Kidney epithelial cell (primary cell): Measurements from ENCODE around the gene ANKH. TPM values are rescaled to one million over a fixed set of nuclear protein-coding genes. Genes with fewer than 3 reads are reported as not detected.

ENCODE experiments used
- DNase-seq: peaks from one replicate; pipeline ENCODE4 v3.0.0-alpha.2; 2010; ENCODE audit warnings: low read depth
- H3K27me3 ChIP-seq: 2 replicates; pipeline ENCODE4 v1.6.0; 2011; ENCODE audit warnings: low read length; ENCODE audit not compliant: control insufficient read depth, insufficient read depth
- H3K36me3 ChIP-seq: 2 replicates; pipeline ENCODE4 v1.5.1; 2011; ENCODE audit warnings: low read length; ENCODE audit not compliant: control insufficient read depth, insufficient read depth
- H3K4me3 ChIP-seq: 2 replicates; pipeline ENCODE4 v1.5.1; 2011; ENCODE audit warnings: low read depth, mild to moderate bottlenecking, control low read depth, low read length
- CTCF ChIP-seq: IDR thresholded peaks from 2 replicates; pipeline ENCODE4 v1.5.1; 2011; ENCODE audit warnings: mild to moderate bottlenecking, moderate library complexity, low read length, control low read depth, inconsistent platforms; ENCODE audit not compliant: insufficient read depth, poor library complexity, severe bottlenecking
- total RNA-seq: library from RNA; depleted of rRNA; stranded (reverse); fragments of >200 nt; gene quantifications from 2 replicates; pipeline ENCODE4 v1.2.3, GENCODE V29; 2015

The ANKH gene
- total RNA-seq, 1 donor from 2014 or later = 15.8 TPM

DNA sequence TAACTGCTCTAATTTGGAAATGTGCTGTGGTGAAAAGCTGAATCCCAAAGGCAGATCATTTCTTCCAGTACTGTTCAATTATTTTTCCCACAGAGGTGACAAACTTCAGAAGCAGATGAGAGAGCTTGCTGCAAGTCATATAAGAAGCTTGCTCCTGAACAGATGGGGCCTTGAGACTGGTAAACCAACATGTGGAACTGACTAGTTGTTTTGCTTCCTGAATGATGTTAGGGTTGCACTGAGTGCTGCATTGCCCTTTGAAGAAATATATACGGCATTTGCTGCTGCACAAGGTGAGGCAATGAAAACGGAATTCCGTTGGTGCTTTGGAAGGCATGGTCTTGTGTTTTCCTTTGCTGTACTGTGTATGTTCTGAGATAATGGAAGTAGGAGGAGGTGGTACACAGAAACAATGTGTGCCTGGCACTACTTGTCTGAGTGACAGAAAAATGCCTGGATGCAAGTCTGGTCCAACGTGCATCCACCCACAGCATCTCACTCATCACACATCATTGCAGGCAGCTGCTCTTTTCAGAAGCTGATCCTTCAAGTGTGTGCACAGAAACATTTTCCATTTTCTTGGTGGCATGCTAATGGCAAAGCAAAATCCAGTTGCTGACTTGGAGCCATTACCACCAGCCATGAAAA is 76.9 kb downstream of the ANKH start:
- Histone ChIP-seq H3K27me3 (no peaks in the 10 kb centered on the region), H3K4me3 (no peak overlapping the region), H3K36me3 (no peaks in the 10 kb centered on the region)
- TF ChIP-seq CTCF = no peak
- DNase-seq = no peak

- no peak for TF ChIP-seq CTCF
Observed at GRCh38 chr5:14793851-14794250, 77.7 kb downstream of the ANKH start.

GRCh38 chr5:14790911-14791310 is 80.7 kb downstream of the ANKH start:
- no peak overlapping the region for H3K4me3 ChIP-seq
- DNase-seq = no peak
- no peak for TF ChIP-seq CTCF
- no peaks in the 10 kb centered on the region for H3K27me3 ChIP-seq
- H3K36me3 ChIP-seq = no peaks in the 10 kb centered on the region

More at GRCh38 chr5:14793851-14794250, 77.7 kb downstream of the ANKH start:
- no peak for DNase-seq
- no peaks in the 10 kb centered on the region for H3K36me3 ChIP-seq
- no peak overlapping the region for H3K4me3 ChIP-seq
- no peaks in the 10 kb centered on the region for H3K27me3 ChIP-seq

DNA sequence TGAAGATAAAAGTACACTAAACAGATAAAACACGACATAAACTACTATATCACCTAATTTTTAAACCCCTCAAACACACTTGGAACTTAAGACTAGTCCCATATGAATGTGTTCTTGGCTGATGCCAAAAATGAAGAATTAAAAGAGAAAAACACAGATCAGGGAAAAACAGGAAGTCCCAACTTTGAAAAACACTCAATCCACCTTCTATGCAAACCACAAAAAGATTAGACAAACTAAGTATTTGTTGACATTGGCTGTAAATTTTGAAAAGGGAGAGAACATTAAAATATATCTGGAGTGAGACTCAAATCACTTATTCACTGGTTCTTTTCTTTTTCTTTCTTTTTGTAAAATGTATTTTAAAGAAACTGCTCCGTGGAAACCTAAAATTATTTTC is 81.4 kb downstream of the ANKH start:
- TF ChIP-seq CTCF = no peak
- Histone ChIP-seq H3K36me3 (no peaks in the 10 kb centered on the region), H3K4me3 (no peak overlapping the region), H3K27me3 (no peaks in the 10 kb centered on the region)
- DNase-seq = no peak

DNA sequence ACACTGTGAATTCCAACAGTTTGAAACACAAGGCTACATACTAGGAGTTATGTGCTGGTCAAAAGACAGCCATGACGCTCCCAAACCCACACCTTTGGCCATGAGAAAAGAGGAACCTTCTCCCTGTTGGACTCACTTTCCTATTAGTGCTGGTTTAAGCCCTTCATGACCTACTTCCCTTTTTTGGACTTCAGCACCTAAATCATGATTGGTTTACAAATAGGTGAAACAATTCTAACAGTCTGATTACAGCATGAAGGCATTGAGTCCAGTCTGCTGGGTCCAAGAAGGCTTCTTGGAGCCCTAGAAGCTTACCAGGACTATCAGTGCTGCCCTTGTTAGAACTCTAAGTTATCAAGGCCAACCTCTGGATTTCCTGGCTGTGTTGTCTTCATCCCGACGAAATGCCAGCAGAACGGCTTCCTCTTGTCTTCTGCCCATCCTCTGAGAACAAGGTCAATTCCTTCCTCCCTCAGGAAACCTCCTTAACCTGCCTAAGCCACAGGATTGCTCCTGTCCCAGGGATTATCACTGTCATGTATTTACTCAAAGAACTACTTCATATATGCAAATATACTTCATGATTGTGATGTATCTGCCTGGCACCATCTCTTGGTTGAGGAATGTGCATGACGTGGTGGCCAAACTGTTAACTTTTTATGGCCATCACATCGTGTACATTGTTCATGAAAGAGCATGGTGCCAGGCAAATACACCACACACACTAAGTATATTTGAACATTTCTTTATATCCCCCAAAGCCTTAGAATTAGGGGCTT is 83.6 kb downstream of the ANKH start:
- Histone ChIP-seq H3K4me3 (no peak overlapping the region), H3K27me3 (no peaks in the 10 kb centered on the region), H3K36me3 (no peaks in the 10 kb centered on the region)
- no peak for TF ChIP-seq CTCF
- no peak for DNase-seq
